H1 (cell line): Measurements from ENCODE around the gene RTF2. TPM values are rescaled to one million over a fixed set of nuclear protein-coding genes. Genes with fewer than 3 reads are reported as not detected.

Experiments
- CTCF ChIA-PET: fragments of 300-600 bp; sonication (Branson Sonifier 250); formaldehyde crosslinking; loops from one replicate; lab custom pipeline; 2021; ENCODE audit not compliant: partially characterized antibody; lab: Charles Lee
- POLR2A ChIA-PET: fragments of 300-600 bp; sonication (Branson Sonifier 250); formaldehyde crosslinking; loops from one replicate; lab custom pipeline; 2021; ENCODE audit warnings: inconsistent platforms; ENCODE audit not compliant: partially characterized antibody; lab: Charles Lee
- DNase-seq, 2 experiments: peaks; one replicate each; pipeline versions ENCODE4 v3.0.0 to v3.0.0-alpha.2; 2010 to 2022; ENCODE audit warnings: low spot score in 2 of 2, low read depth in 1 of 2, mixed read lengths in 1 of 2
- FAIRE-seq: peaks from 2 replicates; lab custom pipeline; 2011; peaks lifted over from hg19 to GRCh38; lab: Jason Lieb, UNC
- H2AFZ ChIP-seq: 2 replicates; pipeline ENCODE4 v1.8.1; 2012; ENCODE audit warnings: low read length, inconsistent platforms
- H2AK5ac ChIP-seq: 2 replicates; pipeline ENCODE4 v1.6.1; 2013; ENCODE audit warnings: low read depth, low read length
- H2BK120ac ChIP-seq: replicated peaks from 2 replicates; pipeline ENCODE3; 2013; ENCODE audit warnings: low read depth, low read length, inconsistent platforms
- H2BK12ac ChIP-seq: 2 replicates; pipeline ENCODE4 v1.6.1; 2013; ENCODE audit warnings: low read depth, low read length
- H2BK15ac ChIP-seq: 2 replicates; pipeline ENCODE4 v1.6.1; 2013; ENCODE audit warnings: low read length
- H2BK20ac ChIP-seq: 2 replicates; pipeline ENCODE4 v1.6.1; 2013; ENCODE audit warnings: low read length
- H2BK5ac ChIP-seq: 2 replicates; pipeline ENCODE4 v1.6.1; 2013; ENCODE audit warnings: low read depth, low read length
- H3K14ac ChIP-seq: 2 replicates; pipeline ENCODE4 v1.6.1; 2013; ENCODE audit warnings: inconsistent platforms; ENCODE audit not compliant: insufficient read length
- H3K18ac ChIP-seq: 2 replicates; pipeline ENCODE4 v1.6.1; 2013; ENCODE audit warnings: low read length; ENCODE audit errors: extremely low read depth
- H3K23ac ChIP-seq: 2 replicates; pipeline ENCODE4 v1.6.1; 2013; ENCODE audit warnings: inconsistent platforms; ENCODE audit not compliant: insufficient read length
- H3K23me2 ChIP-seq: 2 replicates; pipeline ENCODE4 v1.6.1; 2013; ENCODE audit warnings: low read depth, low read length
- H3K27ac ChIP-seq: 2 replicates; pipeline ENCODE4 v1.6.1; 2011; ENCODE audit warnings: low read depth, low read length, inconsistent platforms
- H3K27me3 ChIP-seq, 4 experiments: replicated peaks in 1 of 4; 1 replicate in 1 of 4; 2 replicates in 3 of 4; pipeline versions ENCODE4 v1.6.1 to v1.8.1; 2011 to 2013; ENCODE audit warnings: low read length in 3 of 4, mild to moderate bottlenecking in 3 of 4, inconsistent platforms in 2 of 4, mixed read lengths in 2 of 4, moderate library complexity in 1 of 4; ENCODE audit not compliant: control insufficient read depth in 3 of 4, insufficient read depth in 3 of 4; ENCODE audit errors: extremely low read depth in 1 of 4
- H3K36me3 ChIP-seq, 4 experiments: 2 replicates each; pipeline versions ENCODE4 v1.6.1 to v1.8.1; 2011 to 2013; ENCODE audit warnings: mild to moderate bottlenecking in 4 of 4, low read length in 3 of 4, moderate library complexity in 2 of 4, control low read depth in 1 of 4, inconsistent platforms in 1 of 4; ENCODE audit not compliant: insufficient read depth in 4 of 4, control insufficient read depth in 2 of 4
- H3K4ac ChIP-seq: replicated peaks from 2 replicates; pipeline ENCODE3; 2013; ENCODE audit warnings: low read length, low read depth, mixed read lengths, inconsistent platforms; ENCODE audit not compliant: insufficient read length
- H3K4me1 ChIP-seq, 4 experiments: replicated peaks in 1 of 4; 1 replicate in 1 of 4; 2 replicates in 3 of 4; pipeline versions ENCODE4 v1.6.1 to v1.8.1; 2011 to 2013; ENCODE audit warnings: low read length in 3 of 4, inconsistent platforms in 2 of 4, mixed read lengths in 1 of 4; ENCODE audit not compliant: insufficient read depth in 4 of 4, control insufficient read depth in 3 of 4
- H3K4me2 ChIP-seq, 2 experiments: 2 replicates each; pipeline versions ENCODE4 v1.6.1 to v1.8.1; 2011 to 2013; ENCODE audit warnings: low read depth in 2 of 2, low read length in 2 of 2, control low read depth in 1 of 2, inconsistent platforms in 1 of 2, mild to moderate bottlenecking in 1 of 2; ENCODE audit not compliant: insufficient read depth in 1 of 2
- H3K4me3 ChIP-seq, 4 experiments: fragments of 200-600, 300-600 bp in 1 of 4; sonication (generic), shearing (Covaris generic), sonication (Bioruptor Twin) in 1 of 4; 2 replicates each; pipeline versions ENCODE4 v1.5.1 to v1.8.1; 2011 to 2016; ENCODE audit warnings: low read length in 4 of 4, low read depth in 3 of 4, control low read depth in 2 of 4, inconsistent platforms in 2 of 4, mild to moderate bottlenecking in 2 of 4, mixed read lengths in 1 of 4, moderate library complexity in 1 of 4; ENCODE audit not compliant: insufficient read depth in 2 of 4; ENCODE audit errors: extremely low read depth in 1 of 4
- H3K56ac ChIP-seq: replicated peaks from 2 replicates; pipeline ENCODE3; 2013; ENCODE audit warnings: low read depth, mild to moderate bottlenecking, mixed read lengths, low read length, inconsistent platforms; ENCODE audit not compliant: insufficient read length
- H3K79me1 ChIP-seq: 2 replicates; pipeline ENCODE4 v1.6.1; 2013; ENCODE audit warnings: low read depth, low read length, control low read depth
- H3K79me2 ChIP-seq, 2 experiments: 2 replicates each; pipeline versions ENCODE4 v1.6.1 to v1.8.1; 2012 to 2013; ENCODE audit warnings: low read length in 2 of 2, mild to moderate bottlenecking in 2 of 2, inconsistent platforms in 1 of 2; ENCODE audit not compliant: insufficient read depth in 2 of 2, control insufficient read depth in 1 of 2
- H3K9ac ChIP-seq, 4 experiments: replicated peaks in 1 of 4; 1 replicate in 1 of 4; 2 replicates in 3 of 4; pipeline versions ENCODE4 v1.6.1 to v1.8.1; 2011 to 2013; ENCODE audit warnings: low read depth in 3 of 4, low read length in 3 of 4, control low read depth in 2 of 4, mild to moderate bottlenecking in 2 of 4, moderate library complexity in 2 of 4, inconsistent platforms in 1 of 4; ENCODE audit errors: extremely low read depth in 1 of 4
- H3K9me3 ChIP-seq, 2 experiments: 2 replicates each; pipeline versions ENCODE4 v1.6.1 to v1.8.1; 2012 to 2013; ENCODE audit warnings: mild to moderate bottlenecking in 2 of 2, moderate library complexity in 2 of 2, control low read depth in 1 of 2, inconsistent platforms in 1 of 2, low read depth in 1 of 2, low read length in 1 of 2, mixed read lengths in 1 of 2; ENCODE audit not compliant: insufficient read depth in 2 of 2
- H4K20me1 ChIP-seq, 2 experiments: replicated peaks in 1 of 2; 2 replicates each; pipeline versions ENCODE3 to v1.8.1; 2011 to 2013; ENCODE audit warnings: inconsistent platforms in 2 of 2, low read length in 2 of 2, mild to moderate bottlenecking in 1 of 2; ENCODE audit not compliant: insufficient read depth in 2 of 2, control insufficient read depth in 1 of 2
- H4K5ac ChIP-seq: 2 replicates; pipeline ENCODE4 v1.6.1; 2013; ENCODE audit warnings: low read length, low read depth, mixed read lengths, inconsistent platforms; ENCODE audit not compliant: insufficient read length
- H4K8ac ChIP-seq: 2 replicates; pipeline ENCODE4 v1.8.0; 2013; ENCODE audit warnings: mild to moderate bottlenecking, moderate library complexity, low read length, inconsistent platforms; ENCODE audit not compliant: insufficient read depth; ENCODE audit errors: extremely low read depth
- H4K91ac ChIP-seq: replicated peaks from 2 replicates; pipeline ENCODE3; 2013; ENCODE audit warnings: low read length, mixed read lengths, inconsistent platforms; ENCODE audit not compliant: insufficient read length
- CEBPB ChIP-seq: IDR thresholded peaks from 2 replicates; pipeline ENCODE4 v1.6.1; 2012; ENCODE audit warnings: low read depth, low read length
- JUND ChIP-seq: IDR thresholded peaks from 2 replicates; pipeline ENCODE4 v1.6.1; 2011; ENCODE audit warnings: mild to moderate bottlenecking, improper control_type of control experiment, low read length
- POLR2A ChIP-seq, 2 experiments: IDR thresholded peaks; 1 replicate in 1 of 2; 2 replicates in 1 of 2; pipeline ENCODE4 v1.6.1; 2011; ENCODE audit warnings: low read depth in 2 of 2, low read length in 2 of 2, mild to moderate bottlenecking in 2 of 2; ENCODE audit errors: control extremely low read depth in 1 of 2
- WGBS, 2 experiments: shearing (Covaris generic) in 1 of 2; methylation state at CpG; one replicate each; pipeline versions ENCODE4 v1.1.6 to v1.1.7; 2013 to 2015; ENCODE audit warnings: low lambda C conversion rate in 2 of 2, mixed read lengths in 2 of 2, inconsistent platforms in 1 of 2, low coverage in 1 of 2, missing lambda C conversion rate in 1 of 2; ENCODE audit not compliant: insufficient replicate concordance in 2 of 2, insufficient coverage in 1 of 2, insufficient read length in 1 of 2; ENCODE audit errors: extremely low coverage in 1 of 2, missing lambda C conversion rate in 1 of 2; 5-methylcytosine and 5-hydroxymethylcytosine counted together
- polyA plus RNA-seq, 7 experiments: library from polyadenylated mRNA; depleted of rRNA in 3 of 7; stranded (reverse) in 5 of 7; unstranded in 2 of 7; fragments of >200 nt in 5 of 7; fragments of 200-250 nt in 2 of 7; gene quantifications; 1 replicate in 5 of 7; 2 replicates in 1 of 7; 4 replicates in 1 of 7; pipeline versions ENCODE4 v1.2.1 to v1.2.3, GENCODE V29; 2011 to 2013; ENCODE audit warnings: missing spikeins in 2 of 7, mixed read lengths in 2 of 7
- total RNA-seq: library from RNA; stranded (reverse); fragmentation: NEBNext Ultra II Directional; extraction: Animal tissue kit (Norgen Biotek cat#: 25700); gene quantifications from 2 replicates; pipeline ENCODE4 v1.2.1, GENCODE V29; 2021
- TF ChIP-seq, protein P1 (sequence below): IDR thresholded peaks from 2 replicates; pipeline ENCODE4 v1.6.1; 2012; ENCODE audit warnings: inconsistent platforms

RTF2 gene
- total and polyA plus RNA-seq, 2 of the 8 experiments (the other 6 are each of a cell fraction or from before 2014, with no cell fraction given), result 33.9 to 51.2 TPM

GRCh38 chr20:56537997-56538396, 69.6 kb downstream of the RTF2 start:
- Histone ChIP-seq H2BK120ac (no peak overlapping the region), H3K14ac (no peak overlapping the region), H3K56ac (no peak overlapping the region), H3K4me1 (no peaks in the 10 kb centered on the region), H3K4ac (no peak overlapping the region), H2AFZ (no peak overlapping the region), H3K27me3 (no peaks in the 10 kb centered on the region), H3K23me2 (no peaks in the 10 kb centered on the region), H3K79me2 (no peaks in the 10 kb centered on the region), H3K4me3 (no peak overlapping the region), H2AK5ac (no peak overlapping the region), H3K9ac (no peak overlapping the region), H4K5ac (no peak overlapping the region), H2BK20ac (no peak overlapping the region), H4K91ac (no peak overlapping the region), H3K4me2 (no peak overlapping the region), H4K8ac (no peak overlapping the region), H3K27ac (no peak overlapping the region), H3K79me1 (no peaks in the 10 kb centered on the region), H2BK15ac (no peak overlapping the region), H4K20me1 (no peaks in the 10 kb centered on the region), H3K23ac (no peak overlapping the region), H3K9me3 (no peaks in the 10 kb centered on the region), H2BK5ac (no peak overlapping the region), H3K36me3 (no peaks in the 10 kb centered on the region), H2BK12ac (no peak overlapping the region), H3K18ac (no peak overlapping the region)
- DNase-seq, result no peak
- TF ChIP-seq, protein P1, sequence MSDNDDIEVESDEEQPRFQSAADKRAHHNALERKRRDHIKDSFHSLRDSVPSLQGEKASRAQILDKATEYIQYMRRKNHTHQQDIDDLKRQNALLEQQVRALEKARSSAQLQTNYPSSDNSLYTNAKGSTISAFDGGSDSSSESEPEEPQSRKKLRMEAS, result no peak
- TF ChIP-seq CEBPB, result no peak
- TF ChIP-seq JUND, result no peak
- TF ChIP-seq POLR2A (IDR thresholded peaks at IDR 0.05; ENCODE audit: control extremely low read depth in 1 of 2, low read depth in 2 of 2, low read length in 2 of 2), result no peak
- no peak for FAIRE-seq
- WGBS, 2 experiments, result 89% methylated on average over 3 of the region's 3 CpGs; no CpG with 5 or more reads in 1 of the 2 experiments
- ChIA-PET POLR2A (interaction anchor here (0.6 kb wide), 1 partner anchor 17 kb away, joined by 3 read pairs; no protein-coding TSS in a partner anchor), CTCF (interaction anchor here (0.8 to 1.0 kb wide), 3 partner anchors 12 to 14 kb away, joined by 3 to 5 read pairs (median 3); no protein-coding TSS in a partner anchor)
